Neuronal stem cell (in vitro differentiated cells): Measurements from ENCODE around the gene ERC1.

ENCODE experiments used
- DNase-seq: peaks from one replicate; pipeline ENCODE4 v3.0.0-alpha.2; 2013; ENCODE audit warnings: low spot score
- H2AFZ ChIP-seq: one replicate; pipeline ENCODE4 v1.6.1; 2013; ENCODE audit warnings: mild to moderate bottlenecking, low read length, inconsistent platforms
- H2AK5ac ChIP-seq: 2 replicates; pipeline ENCODE4 v1.6.1; 2013; ENCODE audit warnings: low read depth, mild to moderate bottlenecking, inconsistent platforms, low read length, moderate library complexity, mixed read lengths
- H2BK120ac ChIP-seq: 2 replicates; pipeline ENCODE4 v1.6.1; 2013; ENCODE audit warnings: low read depth, mild to moderate bottlenecking, inconsistent platforms, low read length, moderate library complexity, mixed read lengths
- H2BK12ac ChIP-seq: one replicate; pipeline ENCODE4 v1.6.1; 2013; ENCODE audit warnings: low read length, inconsistent platforms
- H2BK15ac ChIP-seq: 2 replicates; pipeline ENCODE4 v1.6.1; 2013; ENCODE audit warnings: mild to moderate bottlenecking, low read length, inconsistent platforms, mixed read lengths
- H2BK5ac ChIP-seq: one replicate; pipeline ENCODE4 v1.6.1; 2013; ENCODE audit warnings: inconsistent platforms, mild to moderate bottlenecking, low read length, moderate library complexity
- H3K14ac ChIP-seq: one replicate; pipeline ENCODE4 v1.6.1; 2013; ENCODE audit warnings: low read length, inconsistent platforms
- H3K18ac ChIP-seq: 2 replicates; pipeline ENCODE4 v1.6.1; 2013; ENCODE audit warnings: low read length, inconsistent platforms
- H3K23ac ChIP-seq: 2 replicates; pipeline ENCODE4 v1.6.1; 2013; ENCODE audit warnings: low read depth, mild to moderate bottlenecking, mixed read lengths, low read length, inconsistent platforms; ENCODE audit not compliant: poor library complexity
- H3K27ac ChIP-seq: replicated peaks from 3 replicates; pipeline ENCODE4 v1.5.1; 2013; ENCODE audit warnings: low read length, inconsistent platforms
- H3K27me3 ChIP-seq, 3 experiments: 2 replicates each; pipeline ENCODE4 v1.6.1; 2013; ENCODE audit warnings: low read length in 3 of 3, mild to moderate bottlenecking in 2 of 3, inconsistent platforms in 1 of 3, low read depth in 1 of 3, mixed read lengths in 1 of 3, moderate library complexity in 1 of 3; ENCODE audit not compliant: control insufficient read depth in 3 of 3, insufficient read depth in 3 of 3
- H3K36me3 ChIP-seq, 2 donors: replicated peaks in 1 of 2; 2 replicates each; pipeline ENCODE4 v1.6.1; 2013; ENCODE audit warnings: low read length in 2 of 2; ENCODE audit not compliant: control insufficient read depth in 2 of 2, insufficient read depth in 2 of 2
- H3K4ac ChIP-seq: 2 replicates; pipeline ENCODE4 v1.6.1; 2013; ENCODE audit warnings: inconsistent platforms, mild to moderate bottlenecking, low read length, moderate library complexity
- H3K4me1 ChIP-seq, 2 donors: 1 replicate in 1 of 2; 2 replicates in 1 of 2; pipeline ENCODE4 v1.6.1; 2013; ENCODE audit warnings: low read length in 2 of 2, low read depth in 1 of 2; ENCODE audit not compliant: control insufficient read depth in 2 of 2, insufficient read depth in 1 of 2
- H3K4me2 ChIP-seq: one replicate; pipeline ENCODE4 v1.6.1; 2013; ENCODE audit warnings: mild to moderate bottlenecking, low read length, inconsistent platforms; ENCODE audit not compliant: insufficient read depth, poor library complexity, severe bottlenecking
- H3K4me3 ChIP-seq, 2 donors: 2 replicates each; pipeline ENCODE4 v1.5.1; 2013; ENCODE audit warnings: low read length in 2 of 2, mild to moderate bottlenecking in 2 of 2, inconsistent platforms in 1 of 2, moderate library complexity in 1 of 2
- H3K79me1 ChIP-seq: one replicate; pipeline ENCODE4 v1.6.1; 2013; ENCODE audit warnings: low read depth, mild to moderate bottlenecking, inconsistent platforms, low read length, moderate library complexity
- H3K9ac ChIP-seq: one replicate; pipeline ENCODE4 v1.6.1; 2013; ENCODE audit warnings: mild to moderate bottlenecking, low read depth, low read length, inconsistent platforms; ENCODE audit not compliant: poor library complexity
- H3K9me3 ChIP-seq, 2 donors: replicated peaks in 1 of 2; 2 replicates each; pipeline versions ENCODE3 to v1.6.1; 2013; ENCODE audit warnings: low read length in 2 of 2, mild to moderate bottlenecking in 2 of 2, inconsistent platforms in 1 of 2, low read depth in 1 of 2, mixed read lengths in 1 of 2, moderate library complexity in 1 of 2; ENCODE audit not compliant: control insufficient read depth in 2 of 2, insufficient read depth in 1 of 2
- H4K8ac ChIP-seq: one replicate; pipeline ENCODE4 v1.6.1; 2013; ENCODE audit warnings: low read depth, mild to moderate bottlenecking, inconsistent platforms, low read length, moderate library complexity
- H4K91ac ChIP-seq: one replicate; pipeline ENCODE4 v1.6.1; 2013; ENCODE audit warnings: low read length, low read depth, mild to moderate bottlenecking, inconsistent platforms; ENCODE audit not compliant: poor library complexity
- WGBS, 2 donors: extraction: QIAGEN DNeasy Blood & Tissue Kit; methylation state at CpG; one replicate each; pipeline ENCODE4 v1.1.7; 2013; ENCODE audit warnings: missing lambda C conversion rate in 2 of 2, mixed read lengths in 1 of 2; ENCODE audit not compliant: insufficient read length in 2 of 2, insufficient replicate concordance in 1 of 2; ENCODE audit errors: extremely low coverage in 2 of 2; 5-methylcytosine and 5-hydroxymethylcytosine counted together

The ERC1 gene

DNA sequence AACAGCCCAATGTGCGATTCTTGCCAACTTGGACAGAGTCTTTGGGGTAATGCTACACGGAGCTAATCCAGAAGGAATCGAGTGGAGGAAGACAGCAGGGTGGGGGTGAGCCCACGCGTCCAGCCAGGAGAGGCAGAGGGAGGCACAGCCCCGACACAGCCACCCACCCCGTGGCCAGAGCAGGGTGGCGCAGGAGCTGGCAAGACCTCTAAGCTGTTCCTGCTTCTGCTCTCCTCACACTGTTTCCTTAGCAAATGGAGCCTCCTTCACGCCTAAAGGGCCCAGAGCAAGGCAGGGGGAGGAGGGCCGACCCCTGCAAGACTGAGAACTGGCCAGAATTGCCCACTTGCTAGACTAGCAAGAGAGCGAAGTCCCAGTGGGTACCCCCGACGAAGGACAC lies 511.8 kb downstream of the ERC1 start:
- H3K27me3 ChIP-seq, result peaks cover 0 to 6% (median 0%) of the 10 kb centered on the region in 3 experiments
- H3K9me3 ChIP-seq, result peaks cover 13 to 16% of the 10 kb centered on the region in 2 donors
- peak overlapping the region; percentile 6 for H2BK15ac ChIP-seq
- DNase-seq, result no peak
- H3K4ac ChIP-seq, result peak overlapping the region; percentile 84
- H3K18ac ChIP-seq, result peak overlapping the region; percentile 87
- peaks cover 0 to 2% of the 10 kb centered on the region in 2 donors for H3K4me1 ChIP-seq
- no peaks in the 10 kb centered on the region for H3K36me3 ChIP-seq
- no peaks in the 10 kb centered on the region for H3K79me1 ChIP-seq
- no peak overlapping the region for H4K8ac ChIP-seq
- H3K27ac ChIP-seq, result no peak overlapping the region
- WGBS, 2 donors, result no CpG with 5 or more reads among the region's 13 CpGs
- H2BK12ac ChIP-seq, result peak overlapping the region; percentile 88
- H2BK5ac ChIP-seq, result peak overlapping the region; percentile 69
- H3K4me2 ChIP-seq, result no peak overlapping the region
- no peak overlapping the region for H4K91ac ChIP-seq
- peak overlapping the region; percentile 26 for H3K23ac ChIP-seq
- H2BK120ac ChIP-seq, result peak overlapping the region; percentile 88
- no peak overlapping the region for H3K9ac ChIP-seq
- peak overlapping the region; percentile 54 for H2AK5ac ChIP-seq
- no peak overlapping the region for H3K4me3 ChIP-seq
- H3K14ac ChIP-seq, result no peak overlapping the region
- H2AFZ ChIP-seq, result no peak overlapping the region

DNA sequence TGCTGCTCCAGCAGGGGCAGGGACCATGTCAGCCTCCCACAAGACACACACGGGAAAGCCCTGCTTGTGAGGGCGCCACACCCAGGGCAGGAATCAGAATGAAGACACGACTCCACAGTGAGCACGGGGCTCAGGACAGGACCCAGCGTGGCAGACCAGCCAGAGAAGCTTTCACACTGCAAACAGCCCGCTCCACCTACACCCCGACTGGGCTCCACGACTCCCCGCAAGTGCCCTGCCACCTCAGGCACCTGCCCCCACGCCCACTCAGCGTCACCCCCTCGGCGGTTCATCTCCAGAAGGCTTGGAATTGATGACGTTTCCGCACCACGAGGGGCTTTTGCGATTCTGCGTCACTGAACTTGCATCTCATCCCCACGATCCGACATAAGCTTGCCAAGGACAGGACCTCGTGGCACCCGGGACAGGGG lies 512.3 kb downstream of the ERC1 start:
- H3K27me3 ChIP-seq, result peaks cover 0 to 6% (median 0%) of the 10 kb centered on the region in 3 experiments
- H2BK5ac ChIP-seq, result peak overlapping the region; percentile 69
- H4K91ac ChIP-seq, result no peak overlapping the region
- no peak overlapping the region for H3K4me2 ChIP-seq
- H3K79me1 ChIP-seq, result no peaks in the 10 kb centered on the region
- DNase-seq, result no peak
- peak overlapping the region; percentile 87 for H3K18ac ChIP-seq
- H3K14ac ChIP-seq, result no peak overlapping the region
- H2BK12ac ChIP-seq, result peak overlapping the region; percentile 88
- H2BK120ac ChIP-seq, result peak overlapping the region; percentile 88
- peak overlapping the region; percentile 6 for H2BK15ac ChIP-seq
- H3K36me3 ChIP-seq, result no peaks in the 10 kb centered on the region
- H4K8ac ChIP-seq, result no peak overlapping the region
- no peak overlapping the region for H3K9ac ChIP-seq
- no peak overlapping the region for H3K4me3 ChIP-seq
- WGBS, 2 donors, result no CpG with 5 or more reads among the region's 22 CpGs
- H2AK5ac ChIP-seq, result peak overlapping the region; percentile 54
- no peak overlapping the region for H2AFZ ChIP-seq
- peaks cover 0 to 2% of the 10 kb centered on the region in 2 donors for H3K4me1 ChIP-seq
- H3K4ac ChIP-seq, result peak overlapping the region; percentile 84
- no peak overlapping the region for H3K27ac ChIP-seq
- H3K23ac ChIP-seq, result peak overlapping the region; percentile 26
- peaks cover 10 to 12% of the 10 kb centered on the region in 2 donors for H3K9me3 ChIP-seq

GRCh38 chr12:1504304-1504894 lies 513.4 kb downstream of the ERC1 start:
- Histone ChIP-seq H4K91ac (no peak overlapping the region), H2AFZ (no peak overlapping the region), H2AK5ac (peak overlapping the region; percentile 59), H3K4me2 (no peak overlapping the region), H3K79me1 (no peaks in the 10 kb centered on the region), H2BK15ac (no peak overlapping the region), H3K27me3 (peaks cover 0 to 6% (median 0%) of the 10 kb centered on the region in 3 experiments), H3K14ac (no peak overlapping the region), H3K36me3 (no peaks in the 10 kb centered on the region), H3K9me3 (peaks cover 5 to 8% of the 10 kb centered on the region in 2 donors), H3K18ac (no peak overlapping the region), H3K27ac (no peak overlapping the region), H3K9ac (no peak overlapping the region), H4K8ac (no peak overlapping the region), H3K23ac (peak overlapping the region; percentile 53), H3K4ac (no peak overlapping the region), H3K4me3 (no peak overlapping the region), H2BK12ac (no peak overlapping the region), H3K4me1 (peaks cover 0 to 2% of the 10 kb centered on the region in 2 donors), H2BK5ac (no peak overlapping the region), H2BK120ac (no peak overlapping the region)
- no peak for DNase-seq
- WGBS, 2 donors, result no CpG with 5 or more reads among the region's 16 CpGs

DNA sequence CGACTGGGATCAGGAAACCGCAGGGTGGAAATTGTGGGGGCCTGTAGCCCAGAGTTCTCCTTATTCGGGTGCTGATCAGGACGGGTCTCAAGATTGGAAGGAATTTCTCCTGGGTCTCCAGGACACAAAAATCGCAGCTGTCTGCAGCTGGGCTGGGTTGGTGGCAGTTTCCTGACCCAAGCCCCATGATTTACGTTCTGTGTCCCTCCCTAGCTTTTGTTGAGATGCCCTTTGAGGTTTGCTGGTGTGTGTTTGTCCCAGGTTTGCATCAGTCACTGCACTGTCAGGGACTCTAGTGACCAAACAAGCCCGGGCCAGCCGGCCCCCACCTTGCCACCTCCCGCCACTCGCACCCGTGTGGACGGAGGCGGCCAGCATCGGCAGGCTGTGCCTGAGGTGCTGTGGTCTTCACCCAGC lies 513.9 kb downstream of the ERC1 start:
- no peaks in the 10 kb centered on the region for H3K79me1 ChIP-seq
- H3K4me3 ChIP-seq, result no peak overlapping the region
- no peak overlapping the region for H3K27ac ChIP-seq
- no peak overlapping the region for H3K14ac ChIP-seq
- no peak overlapping the region for H3K4me2 ChIP-seq
- H2BK15ac ChIP-seq, result no peak overlapping the region
- no peak overlapping the region for H2BK12ac ChIP-seq
- H4K91ac ChIP-seq, result no peak overlapping the region
- DNase-seq, result no peak
- no peak overlapping the region for H4K8ac ChIP-seq
- H3K27me3 ChIP-seq, result peaks cover 0 to 6% (median 0%) of the 10 kb centered on the region in 3 experiments
- no peak overlapping the region for H3K18ac ChIP-seq
- H3K9ac ChIP-seq, result no peak overlapping the region
- H2AFZ ChIP-seq, result no peak overlapping the region
- H3K36me3 ChIP-seq, result no peaks in the 10 kb centered on the region
- no peak overlapping the region for H3K23ac ChIP-seq
- no peak overlapping the region for H2AK5ac ChIP-seq
- no peak overlapping the region for H2BK5ac ChIP-seq
- no peak overlapping the region for H3K4ac ChIP-seq
- peaks cover 2 to 4% of the 10 kb centered on the region in 2 donors for H3K9me3 ChIP-seq
- H3K4me1 ChIP-seq, result peaks cover 2% of the 10 kb centered on the region in 2 donors
- no CpG with 5 or more reads among the region's 14 CpGs for WGBS, 2 donors
- no peak overlapping the region for H2BK120ac ChIP-seq
